T47D (cell line): ENCODE data around the gene ACSS3.

Experiments
- DNase-seq, 2 experiments: peaks; one replicate each; pipeline versions ENCODE4 v3.0.0 to v3.0.0-alpha.2; 2011 to 2012; ENCODE audit warnings: low read depth in 1 of 2, low spot score in 1 of 2
- JUND ChIP-seq: IDR thresholded peaks from 2 replicates; pipeline ENCODE4 v1.6.1; 2012; ENCODE audit warnings: low read depth
- in situ Hi-C: cut with HindIII; loops from 2 replicates; pipeline ENCODE4 v1.10.0; 2016; ENCODE audit warnings: low sequenced_read_pairs, low pct_unique_long_range_greater_than_20kb

The ACSS3 gene

GRCh38 chr12:81263072-81263471, 185.2 kb downstream of the ACSS3 start:
- no peak for DNase-seq
- no peak for TF ChIP-seq JUND
- in situ Hi-C loops: no loop called here

- TF ChIP-seq JUND: no peak
- no peak for DNase-seq
- in situ Hi-C loops: no loop called here
These were observed 192.5 kb downstream of the ACSS3 start for GRCh38 chr12:81270385-81270784.

GRCh38 chr12:81274637-81275529, 197.0 kb downstream of the ACSS3 start:
- DNase-seq: no peak
- no peak for TF ChIP-seq JUND
- in situ Hi-C loops: no loop called here

GRCh38 chr12:81284137-81284536, 206.3 kb downstream of the ACSS3 start:
- TF ChIP-seq JUND: no peak

GRCh38 chr12:81288651-81289050, 210.8 kb downstream of the ACSS3 start:
- no peak for TF ChIP-seq JUND
- DNase-seq: no peak
- in situ Hi-C loops: no loop called here

More at GRCh38 chr12:81284137-81284536, 206.3 kb downstream of the ACSS3 start:
- no peak for DNase-seq
- in situ Hi-C loops: no loop called here

GRCh38 chr12:81294325-81295190, 216.7 kb downstream of the ACSS3 start:
- no peak for TF ChIP-seq JUND
- in situ Hi-C loops: no loop called here
- peak in 1 of 2 experiments; percentile 32 for DNase-seq

GRCh38 chr12:81295251-81295650, 217.4 kb downstream of the ACSS3 start:
- in situ Hi-C loops: no loop called here
- TF ChIP-seq JUND: no peak
- DNase-seq: no peak

- TF ChIP-seq JUND: no peak
- DNase-seq: no peak
- in situ Hi-C loops: no loop called here
These were observed 218.9 kb downstream of the ACSS3 start for GRCh38 chr12:81296556-81297305.

- in situ Hi-C loops: no loop called here
- DNase-seq: no peak
- TF ChIP-seq JUND: no peak
These were observed 219.7 kb downstream of the ACSS3 start for GRCh38 chr12:81297601-81298000.

- TF ChIP-seq JUND: no peak
- in situ Hi-C loops: no loop called here
- peak in 1 of 2 experiments; percentile 63 for DNase-seq
These were observed 222.6 kb downstream of the ACSS3 start for GRCh38 chr12:81300454-81300853.

- no peak for DNase-seq
- in situ Hi-C loops: no loop called here
- TF ChIP-seq JUND: no peak
These were observed 226.1 kb downstream of the ACSS3 start for GRCh38 chr12:81303935-81304334.
